HG02943 (cell line): Measurements from ENCODE around the gene CELF5.
"Not testable (repeated sequence)": the region's sequence is repeated elsewhere in the genome, so short reads cannot be mapped to it uniquely, and the experiment has no call there.

Experiments used
- ATAC-seq: cut with Tn5 transposase; IDR thresholded peaks from one replicate; pipeline ENCODE4 v1.9.1; 2021; ENCODE audit warnings: mild to moderate bottlenecking, low read depth, moderate library complexity; ENCODE audit not compliant: unreplicated experiment

The CELF5 gene

GRCh38 chr19:3285647-3286176 lies 61.3 kb downstream of the CELF5 start:
- ATAC-seq, result no peak

- no peak for ATAC-seq
Measured at GRCh38 chr19:3287814-3288213, 63.4 kb downstream of the CELF5 start.

GRCh38 chr19:3288437-3288836 lies 64.0 kb downstream of the CELF5 start:
- ATAC-seq, result not testable (repeated sequence)

- no peak for ATAC-seq
Measured at GRCh38 chr19:3289971-3290569, 65.6 kb downstream of the CELF5 start.

- not testable (repeated sequence) for ATAC-seq
Measured at GRCh38 chr19:3290858-3291257, 66.4 kb downstream of the CELF5 start.

- ATAC-seq, result no peak
Measured at GRCh38 chr19:3291644-3292043, 67.2 kb downstream of the CELF5 start.

- ATAC-seq, result no peak
Measured at GRCh38 chr19:3292958-3293529, 68.6 kb downstream of the CELF5 start.

GRCh38 chr19:3293560-3293959 lies 69.1 kb downstream of the CELF5 start:
- ATAC-seq, result no peak

GRCh38 chr19:3294080-3294850 lies 69.8 kb downstream of the CELF5 start:
- no peak for ATAC-seq

GRCh38 chr19:3295581-3295980 lies 71.1 kb downstream of the CELF5 start:
- no peak for ATAC-seq

GRCh38 chr19:3296034-3296433 lies 71.6 kb downstream of the CELF5 start:
- ATAC-seq, result no peak

- no peak for ATAC-seq
Measured at GRCh38 chr19:3296446-3296845, 72.0 kb downstream of the CELF5 start.

GRCh38 chr19:3298853-3299449 lies 74.5 kb downstream of the CELF5 start:
- ATAC-seq, result no peak

- ATAC-seq, result not testable (repeated sequence)
Measured at GRCh38 chr19:3300566-3300965, 76.1 kb downstream of the CELF5 start.

GRCh38 chr19:3302755-3303154 lies 78.3 kb downstream of the CELF5 start:
- ATAC-seq, result no peak

GRCh38 chr19:3304871-3305423 lies 80.5 kb downstream of the CELF5 start:
- ATAC-seq, result no peak

- no peak for ATAC-seq
Measured at GRCh38 chr19:3309724-3310123, 85.3 kb downstream of the CELF5 start.

- no peak for ATAC-seq
Measured at GRCh38 chr19:3310280-3310679, 85.8 kb downstream of the CELF5 start.

- ATAC-seq, result no peak
Measured at GRCh38 chr19:3310711-3311110, 86.2 kb downstream of the CELF5 start.

GRCh38 chr19:3313199-3313575 lies 88.7 kb downstream of the CELF5 start:
- ATAC-seq, result no peak
